ENCODE data around the gene PTPRD.
"Not testable (repeated sequence)": the region's sequence is repeated elsewhere in the genome, so short reads cannot be mapped to it uniquely, and the experiment has no call there.

PTPRD gene

DNA sequence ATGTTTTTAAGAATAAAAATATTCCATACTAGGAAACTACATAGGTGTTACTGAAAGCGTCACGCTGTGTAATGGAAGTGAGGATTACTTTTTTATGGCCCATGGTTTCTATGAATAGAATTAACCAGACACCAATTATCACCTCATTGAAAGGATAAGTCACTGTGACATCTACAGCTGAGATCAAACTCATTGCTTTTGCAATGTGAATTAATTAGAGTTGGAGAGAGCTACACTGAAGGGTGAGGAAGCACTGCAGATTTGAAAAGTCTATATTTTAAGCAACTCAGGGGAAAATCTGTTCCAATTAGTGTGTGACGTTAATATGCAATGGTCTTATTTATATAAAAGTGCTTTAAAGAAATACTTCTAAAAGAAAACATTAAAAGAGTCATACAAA lies 1513.2 kb downstream of the PTPRD start:
- DNase-seq, result peak; percentile 61

DNA sequence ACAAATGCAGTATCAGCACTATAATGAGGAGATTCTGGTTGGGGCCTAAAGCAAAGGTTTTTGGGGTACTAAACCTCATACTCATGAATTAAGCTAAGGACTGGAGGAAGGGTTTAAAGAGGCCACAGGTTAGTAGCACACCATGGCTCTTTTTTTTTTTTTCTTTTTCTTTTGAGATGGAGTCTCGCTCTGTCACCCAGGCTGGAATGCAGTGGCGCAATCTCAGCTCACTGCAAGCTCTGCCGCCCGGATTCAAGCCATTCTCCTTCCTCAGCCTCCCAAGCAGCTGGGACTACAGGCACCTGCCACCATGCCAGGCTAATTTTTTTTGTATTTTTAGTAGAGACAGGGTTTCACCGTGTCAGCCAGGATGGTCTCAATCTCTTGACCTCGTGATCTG lies 1515.5 kb downstream of the PTPRD start:
- DNase-seq, result not testable (repeated sequence)

DNA sequence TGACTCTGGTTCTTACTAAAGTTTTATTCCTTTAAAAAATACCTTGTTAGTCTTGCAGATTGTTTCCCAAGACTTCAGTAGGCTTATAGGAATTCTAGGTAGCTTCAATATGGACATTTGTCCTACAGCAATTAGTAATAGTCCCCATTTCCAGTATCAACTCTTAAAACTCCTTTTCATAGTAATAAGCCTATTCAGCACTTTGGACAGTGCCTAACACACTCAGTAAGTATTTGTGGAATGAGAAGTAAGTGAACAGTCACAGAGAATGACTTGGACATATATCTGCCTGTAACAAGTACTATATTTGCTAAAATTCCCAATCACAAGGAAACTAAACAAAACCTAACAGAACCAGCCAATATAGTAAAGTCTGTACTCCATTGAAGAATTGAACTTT lies 1521.4 kb downstream of the PTPRD start:
- DNase-seq, result no peak

DNA sequence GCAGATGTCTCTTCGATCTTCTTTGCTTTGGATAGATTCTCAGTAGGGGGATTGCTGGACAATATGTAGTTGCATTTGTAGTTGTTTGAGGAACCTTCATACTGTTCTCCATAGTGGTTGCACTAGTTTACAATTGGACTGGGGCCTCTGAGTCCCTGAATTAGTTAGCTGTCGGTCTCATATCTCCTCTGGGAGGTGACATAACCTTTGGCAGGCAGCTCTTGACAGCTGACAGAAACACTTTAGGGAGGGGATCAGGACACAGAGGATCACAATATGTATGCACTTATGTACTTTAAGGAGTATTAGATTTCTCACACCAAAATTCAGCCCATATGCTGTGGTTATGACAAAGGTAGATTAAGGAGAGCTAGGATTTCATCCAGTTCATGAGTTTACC lies 1533.3 kb downstream of the PTPRD start:
- no peak for DNase-seq

DNA sequence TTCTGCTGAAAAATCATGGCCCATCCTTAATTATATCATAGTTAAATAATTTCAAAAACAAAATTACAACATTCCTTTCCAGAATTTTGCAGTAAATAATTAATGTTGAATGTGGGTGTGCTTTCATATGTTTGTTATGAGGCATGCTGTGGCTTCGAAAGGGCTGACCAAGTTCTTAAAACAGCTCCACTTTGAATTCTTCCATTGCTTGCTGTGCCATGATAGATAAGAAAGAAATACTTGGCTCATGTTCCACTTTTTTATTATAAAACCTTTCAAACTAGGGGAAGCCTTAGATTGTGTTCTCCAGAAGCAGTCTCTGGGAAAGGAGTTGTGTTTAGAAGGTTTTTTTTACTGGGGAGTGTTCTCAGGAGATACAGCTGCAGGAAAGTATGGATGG lies 1534.5 kb downstream of the PTPRD start:
- DNase-seq, result no peak

DNA sequence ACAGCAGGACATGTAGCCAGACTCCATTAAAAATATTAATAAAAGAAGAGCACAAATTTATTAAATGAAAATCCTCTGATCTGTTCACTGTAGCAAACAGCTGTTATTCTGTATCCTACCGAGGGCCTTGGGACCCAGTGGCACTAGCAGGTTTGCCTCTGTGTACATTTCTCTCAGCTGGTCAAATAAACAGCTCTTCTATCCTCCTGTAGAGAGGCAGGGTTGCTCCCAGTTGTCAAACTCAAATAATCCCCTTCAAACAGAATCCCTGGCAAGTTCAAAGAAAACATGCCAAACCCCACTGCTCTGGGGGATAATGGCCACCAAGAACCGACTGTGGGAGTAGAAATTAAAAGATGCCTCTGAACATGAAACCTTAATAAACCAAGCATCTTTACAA lies 1551.2 kb downstream of the PTPRD start:
- DNase-seq, result no peak

DNA sequence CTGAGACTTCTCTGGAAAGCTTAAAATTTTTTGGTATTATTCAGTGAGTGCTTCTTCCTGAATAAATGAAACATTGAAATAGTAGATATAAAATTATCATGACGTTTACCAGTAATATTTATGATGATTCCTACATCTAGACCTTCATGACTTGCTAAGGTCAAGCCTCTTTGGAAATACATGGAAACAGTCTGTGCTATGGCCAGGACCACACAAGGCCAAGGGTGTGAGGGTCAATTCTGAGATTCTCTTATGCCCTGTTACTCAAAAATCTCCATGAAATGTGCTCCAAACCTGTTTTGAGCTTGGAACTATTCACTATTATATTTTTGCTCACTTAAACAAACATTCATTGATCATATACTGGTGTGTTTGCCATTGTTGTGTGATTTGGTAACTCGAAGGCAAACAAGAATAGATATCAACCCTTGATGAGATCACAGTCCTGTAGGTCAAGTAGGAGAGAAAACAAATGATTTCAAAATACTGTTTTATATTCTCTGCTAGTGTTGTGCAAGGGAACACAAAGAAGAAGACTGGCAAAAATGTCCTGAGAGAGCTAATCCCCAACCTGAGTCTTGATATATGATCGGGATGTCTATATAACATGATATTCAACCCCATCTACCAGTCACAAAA lies 1558.3 kb downstream of the PTPRD start:
- no peak for DNase-seq

DNA sequence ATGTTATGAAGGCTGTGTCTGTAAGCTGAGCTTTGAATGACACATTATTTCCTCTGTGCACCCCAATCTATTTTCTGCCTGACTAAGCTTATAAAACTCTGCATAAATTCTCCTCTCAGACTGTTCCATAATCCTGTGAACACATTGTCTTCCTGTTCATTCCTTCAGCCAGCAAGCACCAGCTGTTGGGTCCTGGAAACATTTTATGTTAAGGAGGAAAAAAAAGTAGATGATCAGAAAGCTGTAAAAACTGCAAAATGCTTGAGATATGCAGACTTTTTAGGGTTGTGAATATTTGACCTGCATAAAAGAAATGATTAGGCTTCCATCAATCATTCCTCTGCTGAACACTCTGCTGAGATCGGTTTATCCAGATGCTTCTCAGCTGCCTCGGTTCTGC lies 1567.2 kb downstream of the PTPRD start:
- DNase-seq, result peak; percentile 6

DNA sequence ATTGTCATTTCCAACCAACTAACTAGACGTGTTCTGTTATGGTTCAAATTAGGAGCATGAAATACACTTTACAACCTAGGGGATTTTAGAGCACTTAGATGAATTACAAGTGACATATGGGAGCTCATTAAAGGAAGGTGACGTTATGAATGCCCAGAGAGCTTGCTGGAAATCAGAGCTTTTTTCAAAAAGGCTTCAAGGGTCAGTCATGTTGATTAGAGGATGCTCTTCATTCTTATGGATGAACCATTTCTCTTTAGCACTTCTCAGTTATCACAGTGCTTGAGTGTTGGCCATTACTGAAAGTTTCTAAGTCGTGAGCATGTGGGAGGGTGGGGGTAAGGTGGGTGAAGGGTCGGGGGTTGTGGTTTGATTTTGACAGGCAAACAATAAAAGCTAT lies 1567.7 kb downstream of the PTPRD start:
- peak; percentile 27 for DNase-seq

DNA sequence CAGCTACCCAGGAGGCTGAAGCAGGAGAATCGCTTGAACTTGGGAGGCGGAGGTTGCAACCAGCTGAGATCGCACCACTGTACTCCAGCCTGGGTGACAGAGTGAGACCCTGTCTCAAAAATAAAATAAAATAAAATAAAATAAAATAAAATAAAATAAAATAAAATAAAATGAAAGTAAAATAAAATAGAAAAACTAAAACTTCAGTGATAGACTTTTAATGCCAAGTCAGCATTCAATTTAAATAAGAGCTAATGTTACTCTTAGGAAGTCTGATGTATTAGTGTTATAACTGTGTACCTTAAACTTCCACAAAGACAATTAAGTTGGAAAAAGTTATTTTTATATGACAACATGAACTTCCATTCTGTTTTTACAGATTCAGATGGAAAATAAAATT lies 1569.0 kb downstream of the PTPRD start:
- DNase-seq, result not testable (repeated sequence)

DNA sequence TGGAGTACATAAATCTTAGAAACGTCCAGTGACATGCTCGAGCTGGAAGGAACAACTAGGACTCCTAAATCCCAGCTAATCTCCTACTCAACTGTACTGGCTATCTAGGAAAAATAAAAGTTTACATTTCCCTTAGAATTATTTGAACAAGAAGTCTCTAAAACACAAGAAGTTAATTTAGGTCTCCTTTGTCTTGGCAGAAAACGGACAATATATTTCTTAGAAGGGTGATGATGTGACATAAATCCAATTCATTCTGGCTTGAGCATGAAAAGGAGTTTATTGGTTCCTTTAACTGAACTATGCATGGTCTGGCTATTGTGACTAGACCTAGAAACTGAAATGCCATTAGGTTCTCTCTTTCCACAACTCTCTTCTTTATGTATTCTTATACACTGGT lies 1571.0 kb downstream of the PTPRD start:
- DNase-seq, result no peak

DNA sequence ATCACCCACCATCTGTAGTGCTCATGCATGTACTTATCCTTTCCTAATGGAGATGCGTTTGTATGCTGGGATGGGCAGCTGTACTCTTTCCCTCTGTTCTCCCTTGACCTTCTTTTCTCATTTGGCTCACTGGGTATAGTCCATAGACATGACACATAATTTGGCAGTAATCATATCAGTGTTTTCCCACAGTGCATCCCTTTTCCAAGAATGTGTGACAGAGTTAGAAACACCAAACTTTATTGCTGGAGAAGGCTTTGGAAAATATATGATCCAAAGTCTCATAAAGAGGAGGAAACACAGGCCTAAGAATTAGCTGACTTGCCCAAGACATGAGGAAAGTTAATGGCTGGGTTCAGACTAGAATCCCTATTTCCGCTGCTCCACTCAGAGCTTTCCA lies 1579.8 kb downstream of the PTPRD start:
- no peak for DNase-seq

DNA sequence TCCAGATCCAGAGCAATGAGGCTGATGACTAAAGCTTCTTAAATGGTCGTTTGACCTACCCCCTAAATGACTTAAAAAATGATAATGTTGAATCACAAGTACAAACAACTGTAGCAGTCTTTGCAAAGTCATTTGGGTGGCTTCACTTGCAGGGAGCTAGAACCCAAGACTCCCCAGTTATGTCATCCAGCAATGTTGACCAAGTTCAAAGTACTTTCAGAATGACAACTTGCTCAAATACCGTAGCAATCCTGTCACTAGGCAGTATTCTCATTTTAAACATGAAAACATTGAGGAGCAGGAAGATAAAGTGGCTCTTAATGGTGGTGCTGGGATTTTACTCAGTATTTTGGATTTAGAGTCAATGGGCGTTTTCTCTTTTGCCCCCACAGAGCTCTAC lies 1596.2 kb downstream of the PTPRD start:
- no peak for DNase-seq

DNA sequence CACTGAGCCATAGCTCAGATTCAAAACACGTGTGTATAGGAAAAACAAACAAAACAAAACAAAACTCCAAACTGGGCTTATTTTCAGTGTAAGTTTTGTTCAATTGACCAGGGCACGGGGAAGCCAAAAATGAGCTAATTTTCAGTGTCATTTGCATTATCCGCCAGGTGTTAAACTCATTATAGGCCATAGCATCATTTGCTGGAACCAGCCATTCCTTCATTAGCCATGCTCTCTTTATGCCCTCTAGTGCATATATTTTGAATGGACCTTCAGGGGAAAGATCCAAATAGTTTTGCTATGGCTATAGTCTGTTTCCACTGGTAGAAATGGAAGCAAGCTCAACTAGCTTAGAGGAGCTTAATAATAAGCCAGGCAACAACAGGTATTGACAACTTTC lies 1608.0 kb downstream of the PTPRD start:
- no peak for DNase-seq

DNA sequence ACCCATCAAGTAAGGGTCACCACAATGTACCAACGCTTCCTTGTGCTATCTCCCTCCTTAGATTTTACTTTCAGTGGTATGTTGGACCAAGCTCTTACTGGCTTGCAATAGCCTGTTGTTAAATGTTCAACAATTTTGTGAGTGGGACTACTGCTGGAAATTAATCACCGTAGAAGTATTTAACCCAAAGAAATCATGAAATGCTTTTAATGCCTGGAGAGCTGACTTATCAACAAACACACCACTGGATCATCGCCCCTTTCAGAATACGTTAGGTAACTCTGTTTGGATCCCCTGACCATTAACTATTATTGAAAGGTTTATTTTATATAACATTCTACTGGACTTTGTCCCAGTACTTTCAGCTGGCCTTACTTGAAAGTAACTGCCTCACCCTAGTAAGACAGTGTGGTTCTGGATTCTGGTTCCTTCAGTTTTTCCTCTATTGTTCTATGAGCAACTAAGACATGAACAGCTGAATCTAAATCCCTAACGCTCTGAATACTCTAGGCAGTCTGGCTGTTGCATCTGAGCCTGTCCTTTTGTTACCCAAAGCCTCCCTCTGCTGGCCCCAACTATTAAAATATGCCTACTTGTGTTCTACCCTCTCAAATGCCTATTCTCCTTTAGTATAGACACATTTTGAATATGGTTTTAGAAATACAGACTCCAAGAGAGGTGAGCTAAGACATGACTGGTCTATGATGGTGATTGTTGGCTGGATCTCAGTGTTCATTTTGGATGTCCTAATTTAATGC lies 1609.8 kb downstream of the PTPRD start:
- DNase-seq, result peak; percentile 6

DNA sequence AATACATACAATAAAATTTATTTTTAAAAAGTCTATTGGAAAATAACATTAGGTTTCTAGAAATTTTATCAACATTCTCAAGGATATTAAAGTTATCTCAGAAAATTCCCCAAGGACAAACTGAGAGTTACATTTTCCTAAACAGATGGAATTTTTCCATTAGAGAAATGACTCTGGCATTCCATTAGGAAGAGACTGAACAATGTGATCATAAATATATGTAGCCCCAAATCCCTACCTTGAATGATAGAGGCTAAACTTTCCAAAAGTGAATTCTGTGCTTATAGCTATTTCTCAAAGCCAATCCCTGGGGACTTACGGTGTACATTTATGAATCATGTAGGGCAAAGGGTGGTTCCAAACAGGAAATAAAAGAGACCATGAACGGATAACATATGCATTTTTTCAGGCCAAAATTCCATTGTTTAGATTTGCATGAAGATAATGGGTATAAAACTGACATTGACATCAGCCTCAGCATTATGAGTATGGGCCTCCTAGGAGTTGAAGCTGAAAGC lies 1632.2 kb downstream of the PTPRD start:
- DNase-seq, result no peak

DNA sequence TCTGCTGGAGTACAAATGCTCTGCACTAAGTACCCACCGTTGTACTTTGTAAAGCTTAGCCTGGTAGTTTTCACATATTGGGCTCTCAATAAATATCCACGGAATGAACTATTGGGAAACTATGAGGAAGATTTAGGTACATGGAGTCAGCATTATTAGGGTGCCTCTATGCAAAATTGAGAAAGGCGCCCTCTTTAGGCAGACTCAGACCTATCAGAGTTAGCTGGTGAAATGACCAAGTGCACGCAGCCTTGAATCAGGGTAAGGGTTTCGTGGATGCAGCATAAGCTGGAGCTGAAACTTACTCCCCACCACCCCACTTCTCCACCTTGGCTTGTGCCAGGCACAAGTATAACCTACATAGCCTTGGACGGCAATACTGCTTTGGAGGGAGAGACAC lies 1634.5 kb downstream of the PTPRD start:
- no peak for DNase-seq

DNA sequence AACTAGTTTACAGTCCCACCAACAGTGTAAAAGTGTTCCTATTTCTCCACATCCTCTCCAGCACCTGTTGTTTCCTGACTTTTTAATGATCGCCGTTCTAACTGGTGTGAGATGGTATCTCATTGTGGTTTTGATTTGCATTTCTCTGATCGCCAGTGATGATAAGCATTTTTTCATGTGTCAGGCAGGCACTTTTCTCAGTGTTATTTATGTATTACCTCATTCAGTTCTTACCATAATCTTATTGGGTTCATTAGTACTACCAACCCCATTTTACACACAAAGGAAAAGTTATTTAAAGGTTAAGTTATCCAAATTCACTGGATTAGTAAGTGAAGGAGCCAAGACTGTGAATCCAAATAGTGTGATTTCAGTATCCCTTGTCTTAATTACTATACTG lies 1644.5 kb downstream of the PTPRD start:
- not testable (repeated sequence) for DNase-seq

DNA sequence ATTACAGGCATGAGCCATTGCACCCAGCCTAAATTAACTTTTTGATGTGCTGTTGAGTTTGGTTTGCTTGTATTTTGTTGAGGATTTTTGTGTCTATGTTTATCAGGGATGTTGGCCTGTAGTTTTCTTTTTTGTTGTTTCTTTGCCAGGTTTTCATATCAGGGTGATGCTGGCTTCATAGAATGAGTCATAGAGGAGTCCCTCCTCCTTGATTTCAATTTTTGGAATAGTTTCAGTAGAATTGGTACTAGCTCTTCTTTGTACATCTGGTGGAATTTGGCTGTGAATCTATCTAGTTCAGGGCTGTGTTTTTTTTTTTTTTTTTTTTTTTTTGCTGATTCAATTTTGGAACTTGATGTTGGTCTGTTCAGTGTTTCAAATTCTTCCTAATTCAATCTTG lies 1648.9 kb downstream of the PTPRD start:
- DNase-seq, result no peak

DNA sequence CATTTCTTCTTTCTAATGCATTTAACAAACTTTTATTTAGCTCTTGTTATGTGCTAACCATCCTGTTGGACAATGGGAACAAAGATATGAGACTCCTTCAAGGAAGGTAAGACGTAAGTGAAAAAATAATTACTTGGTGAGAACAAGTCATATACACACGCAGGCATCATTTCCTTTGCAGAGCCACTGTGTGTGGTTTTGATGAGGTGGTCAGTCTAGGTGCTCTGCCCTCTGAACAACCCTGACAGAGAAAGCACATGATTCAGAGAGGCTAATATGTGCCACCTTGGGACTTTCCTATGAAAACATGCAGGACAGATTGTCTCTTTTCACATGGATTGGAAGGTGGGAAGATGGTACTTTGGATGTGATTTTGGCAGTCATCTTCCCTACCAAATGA lies 1650.7 kb downstream of the PTPRD start:
- no peak for DNase-seq

DNA sequence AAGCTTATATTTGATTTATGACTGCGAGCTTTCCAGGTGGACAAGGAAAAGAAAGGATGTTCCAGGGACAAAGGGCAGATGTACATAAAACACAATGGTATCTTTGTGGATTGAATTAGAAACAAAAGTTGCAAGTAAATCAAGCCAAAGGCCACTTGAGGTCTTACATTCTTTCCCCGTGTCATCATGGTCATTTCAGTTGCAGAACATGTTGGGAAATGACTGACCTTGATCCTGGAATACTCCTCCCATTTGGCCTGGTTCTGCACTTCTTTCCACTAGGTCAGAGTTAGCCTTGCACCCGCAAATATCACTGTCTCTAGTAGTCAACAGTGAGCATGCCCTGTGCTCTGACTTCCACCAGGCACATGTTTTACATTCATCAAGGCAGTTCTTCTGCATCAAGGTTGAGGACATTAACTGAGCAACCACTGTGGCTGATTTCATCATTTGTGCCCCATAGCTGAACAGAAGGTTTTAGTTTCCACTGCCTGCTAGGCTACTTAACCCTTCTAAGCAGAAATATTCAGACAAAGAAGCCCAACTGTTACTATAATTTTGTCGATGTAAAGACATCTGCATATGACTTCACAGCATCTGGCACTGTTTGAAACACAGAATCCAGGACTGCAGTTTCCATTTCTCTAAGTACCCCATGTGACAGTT lies 1651.5 kb downstream of the PTPRD start:
- DNase-seq, result peak; percentile 10

DNA sequence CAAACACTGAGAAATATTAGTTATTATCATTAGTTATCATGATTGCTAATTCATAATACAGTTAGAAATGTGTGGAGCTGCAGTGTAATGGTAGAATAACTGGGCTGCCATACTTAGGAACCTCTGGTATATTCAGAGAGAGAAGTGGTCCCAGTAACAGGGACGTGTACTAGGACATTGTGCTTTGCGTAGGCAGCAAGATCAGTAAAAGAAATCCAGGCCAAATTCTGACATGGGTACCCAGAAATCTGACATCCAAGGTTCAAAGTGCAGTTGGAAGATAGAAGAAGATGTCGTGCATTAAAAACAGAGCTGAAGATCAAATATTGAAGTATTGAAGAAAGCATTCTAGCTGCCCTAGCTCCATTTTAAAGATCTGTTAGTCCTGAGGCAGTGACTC lies 1652.5 kb downstream of the PTPRD start:
- DNase-seq, result no peak

DNA sequence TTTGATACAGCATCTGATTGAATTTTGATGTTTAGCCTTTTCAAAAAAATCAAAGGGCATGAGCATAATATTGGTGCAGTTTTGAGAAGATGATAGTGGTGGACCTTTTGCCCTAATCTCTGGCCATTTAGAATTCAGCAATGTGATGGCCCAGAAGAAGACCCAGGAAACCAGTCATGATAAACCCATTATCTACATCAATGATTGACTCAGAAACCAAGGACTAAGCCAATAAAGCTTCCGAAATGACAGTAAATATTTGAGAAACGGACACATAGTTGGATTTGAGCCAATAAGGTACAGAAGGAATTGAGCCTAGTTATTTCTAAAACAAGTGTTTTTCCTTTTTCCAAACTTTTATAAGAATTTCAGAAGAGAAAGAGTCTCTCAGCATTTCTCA lies 1654.4 kb downstream of the PTPRD start:
- DNase-seq, result no peak

DNA sequence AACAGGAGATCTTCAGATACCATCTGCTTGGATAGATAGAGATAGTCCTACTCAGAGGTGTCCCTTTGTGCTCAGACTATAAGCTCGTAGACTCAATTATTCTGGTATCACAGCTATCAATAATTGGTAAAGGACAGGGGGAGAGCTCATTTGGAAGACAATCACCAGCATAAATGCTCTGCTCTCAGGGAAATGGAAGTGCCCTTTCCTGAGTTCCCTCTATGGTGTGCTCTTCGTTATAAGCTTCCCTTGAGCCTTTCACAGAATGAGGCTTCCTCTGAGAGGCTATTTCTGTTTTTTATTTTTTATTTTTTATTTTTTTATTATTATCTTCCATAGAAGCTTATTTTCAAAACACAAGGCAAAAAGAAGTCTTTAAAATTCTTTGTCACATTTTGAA lies 1657.5 kb downstream of the PTPRD start:
- DNase-seq, result no peak
